AG04450 (cell line): Measurements from ENCODE around the gene NRG3. TPM values are rescaled to one million over a fixed set of nuclear protein-coding genes. Genes with fewer than 3 reads are reported as not detected.

Experiments
- CTCF ChIA-PET: fragments of 300-600, 350-600 bp; formaldehyde crosslinking; extraction: SDS; loops from one replicate; lab custom pipeline; 2022; ENCODE audit warnings: antibody characterized with exemption, inconsistent platforms; lab: Charles Lee
- POLR2A ChIA-PET: fragments of 350-600 bp; formaldehyde crosslinking; extraction: SDS; loops from one replicate; lab custom pipeline; 2021; ENCODE audit warnings: antibody characterized with exemption, inconsistent platforms; lab: Yijun Ruan, JAX
- DNase-seq: peaks from one replicate; pipeline ENCODE4 v3.0.0-alpha.2; 2011; ENCODE audit warnings: low read depth, low spot score
- H3K27ac ChIP-seq: one replicate; pipeline ENCODE4 v1.5.1; 2012; ENCODE audit warnings: low read depth, low read length, control low read depth
- H3K27me3 ChIP-seq: one replicate; pipeline ENCODE4 v1.6.0; 2012; ENCODE audit warnings: low read length; ENCODE audit not compliant: control insufficient read depth, insufficient read depth
- H3K4me3 ChIP-seq: 2 replicates; pipeline ENCODE4 v1.5.1; 2011; ENCODE audit warnings: mild to moderate bottlenecking, low read depth, low read length, control low read depth
- H3K9me3 ChIP-seq: 2 replicates; pipeline ENCODE4 v1.5.1; 2012; ENCODE audit warnings: low read length; ENCODE audit not compliant: control insufficient read depth, insufficient read depth
- polyA plus RNA-seq: library from polyadenylated mRNA; depleted of rRNA; stranded (reverse); fragments of >200 nt; gene quantifications from 2 replicates; pipeline ENCODE4 v1.2.3, GENCODE V29; 2011
- TF ChIP-seq, protein P1 (sequence below): IDR thresholded peaks from 2 replicates; pipeline ENCODE4 v1.5.1; 2011; ENCODE audit warnings: low read depth, low read length, control low read depth, inconsistent platforms

NRG3 gene
- polyA plus RNA-seq, 1 experiment, result not detected

GRCh38 chr10:82252081-82252480 lies 377.1 kb downstream of the NRG3 start:
- POLR2A ChIA-PET, result no interaction called here
- TF ChIP-seq, protein P1, sequence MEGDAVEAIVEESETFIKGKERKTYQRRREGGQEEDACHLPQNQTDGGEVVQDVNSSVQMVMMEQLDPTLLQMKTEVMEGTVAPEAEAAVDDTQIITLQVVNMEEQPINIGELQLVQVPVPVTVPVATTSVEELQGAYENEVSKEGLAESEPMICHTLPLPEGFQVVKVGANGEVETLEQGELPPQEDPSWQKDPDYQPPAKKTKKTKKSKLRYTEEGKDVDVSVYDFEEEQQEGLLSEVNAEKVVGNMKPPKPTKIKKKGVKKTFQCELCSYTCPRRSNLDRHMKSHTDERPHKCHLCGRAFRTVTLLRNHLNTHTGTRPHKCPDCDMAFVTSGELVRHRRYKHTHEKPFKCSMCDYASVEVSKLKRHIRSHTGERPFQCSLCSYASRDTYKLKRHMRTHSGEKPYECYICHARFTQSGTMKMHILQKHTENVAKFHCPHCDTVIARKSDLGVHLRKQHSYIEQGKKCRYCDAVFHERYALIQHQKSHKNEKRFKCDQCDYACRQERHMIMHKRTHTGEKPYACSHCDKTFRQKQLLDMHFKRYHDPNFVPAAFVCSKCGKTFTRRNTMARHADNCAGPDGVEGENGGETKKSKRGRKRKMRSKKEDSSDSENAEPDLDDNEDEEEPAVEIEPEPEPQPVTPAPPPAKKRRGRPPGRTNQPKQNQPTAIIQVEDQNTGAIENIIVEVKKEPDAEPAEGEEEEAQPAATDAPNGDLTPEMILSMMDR, result no peak

GRCh38 chr10:82254237-82254636 lies 379.2 kb downstream of the NRG3 start:
- Histone ChIP-seq H3K27ac (no peak overlapping the region), H3K4me3 (no peak overlapping the region), H3K27me3 (no peaks in the 10 kb centered on the region), H3K9me3 (peaks cover 16% of the 10 kb centered on the region)
- ChIA-PET CTCF (no interaction called here), POLR2A (no interaction called here)
- TF ChIP-seq, protein P1, result no peak
- DNase-seq, result no peak

More at GRCh38 chr10:82252081-82252480, 377.1 kb downstream of the NRG3 start:
- DNase-seq, result no peak
- Histone ChIP-seq H3K4me3 (no peak overlapping the region), H3K9me3 (peaks cover 17% of the 10 kb centered on the region), H3K27me3 (no peaks in the 10 kb centered on the region), H3K27ac (no peak overlapping the region)
- CTCF ChIA-PET, result no interaction called here

GRCh38 chr10:82256275-82256674 lies 381.3 kb downstream of the NRG3 start:
- DNase-seq, result no peak
- TF ChIP-seq, protein P1, result no peak
- Histone ChIP-seq H3K9me3 (peaks cover 16% of the 10 kb centered on the region), H3K27me3 (no peaks in the 10 kb centered on the region), H3K4me3 (no peak overlapping the region), H3K27ac (no peak overlapping the region)
- POLR2A ChIA-PET, result no interaction called here
- CTCF ChIA-PET, result no interaction called here

GRCh38 chr10:82266438-82266837 lies 391.4 kb downstream of the NRG3 start:
- no peaks in the 10 kb centered on the region for H3K27me3 ChIP-seq
- H3K4me3 ChIP-seq, result no peak overlapping the region
- POLR2A ChIA-PET, result no interaction called here
- TF ChIP-seq, protein P1, result no peak
- CTCF ChIA-PET, result no interaction called here
- no peak overlapping the region for H3K27ac ChIP-seq
- H3K9me3 ChIP-seq, result peaks cover 3% of the 10 kb centered on the region; the same call in 1 of the 2 replicates
- no peak for DNase-seq

DNA sequence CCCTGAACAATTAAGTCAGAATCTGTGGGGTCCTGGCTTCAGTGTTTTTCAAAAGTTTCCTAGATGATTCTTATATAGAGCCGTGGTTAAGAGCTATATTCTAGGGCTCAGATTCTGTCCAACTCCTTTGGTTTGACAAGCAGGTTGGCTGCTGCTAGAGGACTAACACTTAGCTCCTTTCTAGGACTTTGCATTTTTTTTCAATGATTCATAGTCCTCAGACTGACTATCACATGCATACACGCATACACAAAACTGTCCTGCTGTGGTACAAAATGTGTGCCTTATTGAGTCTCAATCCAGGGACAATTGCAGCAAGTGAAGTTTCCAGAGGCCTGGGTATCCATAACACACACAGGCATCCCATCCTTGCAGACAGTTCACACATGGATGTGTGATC lies 392.0 kb downstream of the NRG3 start:
- H3K9me3 ChIP-seq, result peaks cover 3% of the 10 kb centered on the region; the same call in 1 of the 2 replicates
- H3K27me3 ChIP-seq, result no peaks in the 10 kb centered on the region
- no peak for DNase-seq
- H3K4me3 ChIP-seq, result no peak overlapping the region
- H3K27ac ChIP-seq, result no peak overlapping the region
- POLR2A ChIA-PET, result no interaction called here
- TF ChIP-seq, protein P1, result no peak
- CTCF ChIA-PET, result no interaction called here
